ENCODE data around the gene IL1RAPL2. TPM values are rescaled to one million over a fixed set of nuclear protein-coding genes. Genes with fewer than 3 reads are reported as not detected.

IL1RAPL2 gene
- total and polyA plus RNA-seq, 2 of the 4 experiments (the other 2 are of a cell fraction) = 0.03 TPM; not detected in 1

GRCh38 chrX:105695451-105695850 is 1129.5 kb downstream of the IL1RAPL2 start:
- POLR2A ChIA-PET (ENCODE audit: unreplicated experiment) = no interaction called here
- no peak overlapping the region for H2BK15ac ChIP-seq (ENCODE audit: low read depth, low read length)
- H2AK9ac ChIP-seq (replicated peaks; ENCODE audit: low read depth, low read length, poor library complexity) = no peak overlapping the region
- CTCF ChIA-PET = no interaction called here
- no peaks in the 10 kb centered on the region for H3K4me1 ChIP-seq (ENCODE audit: control insufficient read depth, insufficient read depth, low read length)
- BruUV-seq (replicated peaks) = no TSS peak
- no peak overlapping the region for H3K4me3 ChIP-seq (ENCODE audit: insufficient read depth, low read depth, low read length)
- dilution Hi-C loops (cut with HindIII; ENCODE audit: low sequenced_read_pairs, unreplicated experiment) (no loop called here), in situ Hi-C loops (cut with MboI; ENCODE audit: low sequenced_read_pairs) (no loop called here), intact Hi-C loops (cut with micrococcal nuclease) (no loop called here)
- WGBS, 2 experiments (ENCODE audit: extremely low coverage in 2 of 2, insufficient read length in 1 of 2) = no CpG with 5 or more reads among the region's 1 CpG
- no peak overlapping the region for H3K14ac ChIP-seq (replicated peaks; ENCODE audit: low read depth, low read length)
- H3K27me3 ChIP-seq (ENCODE audit: control insufficient read depth, insufficient read depth, low read length) = no peaks in the 10 kb centered on the region
- H3K9me3 ChIP-seq (ENCODE audit: control insufficient read depth, insufficient read depth, low read length) = no peaks in the 10 kb centered on the region
- TF ChIP-seq SMC3 (IDR thresholded peaks at IDR 0.05; ENCODE audit: low read depth, low read length) (no peak), RAD21 (IDR thresholded peaks at IDR 0.05; ENCODE audit: low read length) (no peak), MAFK (IDR thresholded peaks at IDR 0.05; ENCODE audit: low read depth, low read length) (no peak), POLR2A (IDR thresholded peaks at IDR 0.05; ENCODE audit: low read depth, low read length) (no peak), MAZ (IDR thresholded peaks at IDR 0.05; ENCODE audit: borderline replicate concordance, low read depth, low read length) (no peak), CEBPB (IDR thresholded peaks at IDR 0.05; ENCODE audit: low read depth, low read length) (no peak)
- TF ChIP-seq, protein P1, sequence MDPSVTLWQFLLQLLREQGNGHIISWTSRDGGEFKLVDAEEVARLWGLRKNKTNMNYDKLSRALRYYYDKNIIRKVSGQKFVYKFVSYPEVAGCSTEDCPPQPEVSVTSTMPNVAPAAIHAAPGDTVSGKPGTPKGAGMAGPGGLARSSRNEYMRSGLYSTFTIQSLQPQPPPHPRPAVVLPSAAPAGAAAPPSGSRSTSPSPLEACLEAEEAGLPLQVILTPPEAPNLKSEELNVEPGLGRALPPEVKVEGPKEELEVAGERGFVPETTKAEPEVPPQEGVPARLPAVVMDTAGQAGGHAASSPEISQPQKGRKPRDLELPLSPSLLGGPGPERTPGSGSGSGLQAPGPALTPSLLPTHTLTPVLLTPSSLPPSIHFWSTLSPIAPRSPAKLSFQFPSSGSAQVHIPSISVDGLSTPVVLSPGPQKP (IDR thresholded peaks at IDR 0.05; ENCODE audit: borderline replicate concordance, low read depth, low read length) = no peak
- no peak overlapping the region for H2AK5ac ChIP-seq (ENCODE audit: low read depth, low read length)
- ATAC-seq (ENCODE audit: low read depth) (no peak), DNase-seq (peak; percentile 20)
- H3K4ac ChIP-seq (ENCODE audit: low read depth, low read length) = no peak overlapping the region
- H4K8ac ChIP-seq (ENCODE audit: low read depth in 2 of 2, low read length in 2 of 2) = no peak overlapping the region
- H4K5ac ChIP-seq (ENCODE audit: low read depth, low read length) = no peak overlapping the region
- no peak overlapping the region for H4K91ac ChIP-seq (ENCODE audit: insufficient read depth, low read depth, low read length)
- no peak overlapping the region for H2BK5ac ChIP-seq (ENCODE audit: low read depth, low read length, poor library complexity, severe bottlenecking)
- no peak overlapping the region for H3K18ac ChIP-seq (ENCODE audit: low read depth, low read length)
- no peak overlapping the region for H2AFZ ChIP-seq (replicated peaks; ENCODE audit: low read length, poor library complexity)
- H3K4me2 ChIP-seq (ENCODE audit: low read depth, low read length) = no peak overlapping the region
- no peak overlapping the region for H3K9ac ChIP-seq (ENCODE audit: low read depth, low read length)
- no peak overlapping the region for H3K23ac ChIP-seq (ENCODE audit: low read depth, low read length)
- H3K36me3 ChIP-seq (ENCODE audit: control insufficient read depth, insufficient read depth, low read length) = no peaks in the 10 kb centered on the region
- H3K27ac ChIP-seq (ENCODE audit: insufficient read depth, low read length) = no peak overlapping the region
- no peaks in the 10 kb centered on the region for H3K79me1 ChIP-seq (ENCODE audit: low read depth in 1 of 2, low read length in 2 of 2)
- H4K20me1 ChIP-seq (ENCODE audit: insufficient read depth, low read length) = no peaks in the 10 kb centered on the region
- H3K56ac ChIP-seq (ENCODE audit: extremely low read depth, insufficient read depth, low read length) = no peak overlapping the region
- H2BK20ac ChIP-seq (ENCODE audit: low read depth, low read length) = no peak overlapping the region
- no peak overlapping the region for H2BK120ac ChIP-seq (ENCODE audit: low read depth, low read length)
- no peaks in the 10 kb centered on the region for H3K9me1 ChIP-seq (ENCODE audit: insufficient read depth, low read length)
